ENCODE measurements around the gene PRKCA. TPM values are rescaled to one million over a fixed set of nuclear protein-coding genes. Genes with fewer than 3 reads are reported as not detected.

The PRKCA gene
- total and polyA plus RNA-seq, 9 of the 15 experiments (the other 6 are each of a cell fraction or from before 2014, with no cell fraction given): 3.2 to 33.0 (median 17.8) TPM

- H3K9me1 ChIP-seq (ENCODE audit: control insufficient read depth, insufficient read depth, low read length): no peaks in the 10 kb centered on the region
- H3K36me3 ChIP-seq (ENCODE audit: control insufficient read depth, insufficient read depth, low read length): peaks cover 4% of the 10 kb centered on the region; the same call in 1 of the 3 replicates
- no peak overlapping the region for H3K27ac ChIP-seq (ENCODE audit: extremely low read depth, low read depth, low read length)
- no peak overlapping the region for H3K4me3 ChIP-seq
- FAIRE-seq (no peak), DNase-seq (ENCODE audit: extremely low read depth in 1 of 4, low spot score in 3 of 4) (no peak), ATAC-seq (no peak)
- H3K4me2 ChIP-seq (ENCODE audit: insufficient read depth, low read length): no peak overlapping the region
- no peaks in the 10 kb centered on the region for H3K9me3 ChIP-seq (replicated peaks; ENCODE audit: control insufficient read depth, insufficient read depth, low read depth, low read length)
- no peak overlapping the region for H3K9ac ChIP-seq (ENCODE audit: insufficient read depth in 1 of 2, low read depth in 2 of 2, low read length in 2 of 2)
- no peaks in the 10 kb centered on the region for H4K20me1 ChIP-seq (replicated peaks; ENCODE audit: control insufficient read depth, insufficient read depth, low read length)
- H3K27me3 ChIP-seq (ENCODE audit: control insufficient read depth in 2 of 2, insufficient read depth in 2 of 2, low read length in 2 of 2): no peaks in the 10 kb centered on the region
- H3K4me1 ChIP-seq (replicated peaks in 1 of 2; ENCODE audit: control insufficient read depth in 2 of 2, insufficient read depth in 2 of 2, low read length in 2 of 2): peaks cover 5 to 23% of the 10 kb centered on the region in 2 experiments; a peak in 4 of 5 replicates
- 58% methylated on average over 6 of the region's 6 CpGs for WGBS (ENCODE audit: insufficient coverage, low coverage, missing lambda C conversion rate)
- peaks cover 66% of the 10 kb centered on the region for H3K79me2 ChIP-seq (ENCODE audit: control insufficient read depth, insufficient read depth, low read length)
- ChIA-PET CTCF (ENCODE audit: low intra/inter-chr PET ratio) (no interaction called here), POLR2A (interaction anchor here (0.7 to 1.0 kb wide), 2 partner anchors 12 to 13 kb away, joined by 3 read pairs; no protein-coding TSS in a partner anchor)
- BruUV-seq (replicated peaks): no TSS peak
- in situ Hi-C loops (cut with MboI) (no loop called here), intact Hi-C loops (cut with micrococcal nuclease) (no loop called here)
- TF ChIP-seq VEZF1 (CRISPR knock-in tag; IDR thresholded peaks at IDR 0.05) (peak; percentile 58), SOX6 (IDR thresholded peaks at IDR 0.05) (no peak)
- H2AFZ ChIP-seq (ENCODE audit: low read depth, low read length): no peak overlapping the region
Observed at GRCh38 chr17:66337866-66338485, 35.6 kb downstream of the PRKCA start.

DNA sequence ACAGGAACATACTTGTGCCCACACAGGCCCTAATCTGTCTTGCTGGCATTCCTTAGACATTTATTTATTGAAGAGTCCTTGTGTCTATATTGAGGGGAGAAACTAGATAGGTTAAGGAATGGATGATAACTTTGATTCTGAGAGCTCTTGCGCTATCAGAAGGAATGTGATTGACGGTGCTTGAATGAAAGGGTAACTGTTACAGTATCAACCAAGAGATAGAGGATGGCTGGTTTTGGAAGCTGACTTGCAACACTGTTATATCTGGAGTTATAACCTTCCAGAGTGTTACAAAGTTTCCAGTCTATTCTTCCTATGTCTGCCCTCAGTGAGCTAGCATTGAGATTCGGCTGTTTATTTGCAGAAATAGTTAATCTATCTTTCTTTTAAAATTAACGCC lies 36.5 kb downstream of the PRKCA start:
- intact Hi-C loops (cut with micrococcal nuclease) (no loop called here), in situ Hi-C loops (cut with MboI) (no loop called here)
- H3K9ac ChIP-seq (ENCODE audit: insufficient read depth in 1 of 2, low read depth in 2 of 2, low read length in 2 of 2): no peak overlapping the region
- no peaks in the 10 kb centered on the region for H3K9me3 ChIP-seq (replicated peaks; ENCODE audit: control insufficient read depth, insufficient read depth, low read depth, low read length)
- H3K36me3 ChIP-seq (ENCODE audit: control insufficient read depth, insufficient read depth, low read length): peaks cover 4% of the 10 kb centered on the region; the same call in 1 of the 3 replicates
- ChIA-PET POLR2A (interaction anchor here (1.1 to 1.8 kb wide), 3 partner anchors 9 to 14 kb away, joined by 3 to 6 read pairs (median 4); no protein-coding TSS in a partner anchor), CTCF (ENCODE audit: low intra/inter-chr PET ratio) (no interaction called here)
- H3K9me1 ChIP-seq (ENCODE audit: control insufficient read depth, insufficient read depth, low read length): no peaks in the 10 kb centered on the region
- no peaks in the 10 kb centered on the region for H4K20me1 ChIP-seq (replicated peaks; ENCODE audit: control insufficient read depth, insufficient read depth, low read length)
- no peak for TF ChIP-seq ZBTB11 (CRISPR knock-in tag; IDR thresholded peaks at IDR 0.05)
- TF ChIP-seq MEIS2 (IDR thresholded peaks at IDR 0.05; ENCODE audit: partially characterized antibody): peak; percentile 42
- TF ChIP-seq, protein P1, sequence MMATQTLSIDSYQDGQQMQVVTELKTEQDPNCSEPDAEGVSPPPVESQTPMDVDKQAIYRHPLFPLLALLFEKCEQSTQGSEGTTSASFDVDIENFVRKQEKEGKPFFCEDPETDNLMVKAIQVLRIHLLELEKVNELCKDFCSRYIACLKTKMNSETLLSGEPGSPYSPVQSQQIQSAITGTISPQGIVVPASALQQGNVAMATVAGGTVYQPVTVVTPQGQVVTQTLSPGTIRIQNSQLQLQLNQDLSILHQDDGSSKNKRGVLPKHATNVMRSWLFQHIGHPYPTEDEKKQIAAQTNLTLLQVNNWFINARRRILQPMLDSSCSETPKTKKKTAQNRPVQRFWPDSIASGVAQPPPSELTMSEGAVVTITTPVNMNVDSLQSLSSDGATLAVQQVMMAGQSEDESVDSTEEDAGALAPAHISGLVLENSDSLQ (IDR thresholded peaks at IDR 0.05): peak; percentile 82
- H3K27me3 ChIP-seq (ENCODE audit: control insufficient read depth in 2 of 2, insufficient read depth in 2 of 2, low read length in 2 of 2): no peaks in the 10 kb centered on the region
- DNase-seq (ENCODE audit: extremely low read depth in 1 of 4, low spot score in 3 of 4) (no peak), FAIRE-seq (no peak), ATAC-seq (peak; percentile 46; the same call in 1 of the 3 replicates)
- no peak overlapping the region for H3K4me2 ChIP-seq (ENCODE audit: insufficient read depth, low read length)
- no peak overlapping the region for H2AFZ ChIP-seq (ENCODE audit: low read depth, low read length)
- no TSS peak for BruUV-seq (replicated peaks)
- WGBS (ENCODE audit: insufficient coverage, low coverage, missing lambda C conversion rate): 24% methylated on average over 4 of the region's 4 CpGs
- peaks cover 9 to 33% of the 10 kb centered on the region in 2 experiments; a peak in 4 of 5 replicates for H3K4me1 ChIP-seq (replicated peaks in 1 of 2; ENCODE audit: control insufficient read depth in 2 of 2, insufficient read depth in 2 of 2, low read length in 2 of 2)
- no peak overlapping the region for H3K27ac ChIP-seq (ENCODE audit: extremely low read depth, low read depth, low read length)
- H3K4me3 ChIP-seq: no peak overlapping the region
- H3K79me2 ChIP-seq (ENCODE audit: control insufficient read depth, insufficient read depth, low read length): peaks cover 62% of the 10 kb centered on the region

Data from K562 (cell line).